ENCODE results near the gene PRDX1. TPM values are rescaled to one million over a fixed set of nuclear protein-coding genes. Genes with fewer than 3 reads are reported as not detected.
A peak's percentile ranks its signal among the peaks of the same experiment; 100 is the strongest.

The PRDX1 gene
- total RNA-seq, 1 experiment from 2014 or later = 967 TPM

- ChIA-PET POLR2A (ENCODE audit: unreplicated experiment) (interaction anchor here (0.8 kb wide), 1 partner anchor 39 kb away, joined by 13 read pairs; no protein-coding TSS in a partner anchor), CTCF (no interaction called here)
- H2AFZ ChIP-seq (ENCODE audit: low read length) = no peak overlapping the region
- ATAC-seq (no peak), DNase-seq (no peak)
- H3K36me3 ChIP-seq (ENCODE audit: low read depth, low read length) = peaks cover 20% of the 10 kb centered on the region; the same call in 1 of the 2 replicates
- no peaks in the 10 kb centered on the region for H3K9me2 ChIP-seq (replicated peaks; ENCODE audit: low read length)
- H3F3A ChIP-seq (ENCODE audit: low read length, unreplicated experiment) = no peaks in the 10 kb centered on the region
- H3K9me3 ChIP-seq (ENCODE audit: low read length) = no peaks in the 10 kb centered on the region
- H3K79me2 ChIP-seq (ENCODE audit: low read length) = peaks cover 45% of the 10 kb centered on the region
- H3K27me3 ChIP-seq (ENCODE audit: low read length) = no peaks in the 10 kb centered on the region
- H3K4me3 ChIP-seq (ENCODE audit: low read length) = no peak overlapping the region
- H4K20me1 ChIP-seq (ENCODE audit: low read length) = no peaks in the 10 kb centered on the region
- H3K27ac ChIP-seq (ENCODE audit: low read length) = no peak overlapping the region
- no peak for TF ChIP-seq EZH2 (IDR thresholded peaks at IDR 0.05; ENCODE audit: low read length, unreplicated experiment)
- TF ChIP-seq CTCF (conservative IDR thresholded peaks at IDR 0.05; ENCODE audit: low read depth, low read length) = no peak
- no peak for TF ChIP-seq EZH2phosphoT487 (IDR thresholded peaks at IDR 0.05; ENCODE audit: borderline replicate concordance, low read length)
- no TSS peak for BruUV-seq (replicated peaks)
- H3K4me1 ChIP-seq (ENCODE audit: insufficient read depth, low read length) = peaks cover 2% of the 10 kb centered on the region
- no peak overlapping the region for H3K4me2 ChIP-seq (ENCODE audit: low read length)
- intact Hi-C loops (cut with micrococcal nuclease) = no loop called here
- H3K9ac ChIP-seq (ENCODE audit: low read length) = no peak overlapping the region
Observed at GRCh38 chr1:45557422-45557944, 35.8 kb upstream of the PRDX1 start.

- no TSS peak for BruUV-seq (replicated peaks)
- CTCF ChIA-PET = no interaction called here
- Histone ChIP-seq H3K4me2 (ENCODE audit: low read length) (no peak overlapping the region), H3K9me2 (replicated peaks; ENCODE audit: low read length) (no peaks in the 10 kb centered on the region), H3K27ac (ENCODE audit: low read length) (no peak overlapping the region), H3K9me3 (ENCODE audit: low read length) (no peaks in the 10 kb centered on the region), H3K79me2 (ENCODE audit: low read length) (peaks cover 57% of the 10 kb centered on the region), H3K36me3 (ENCODE audit: low read depth, low read length) (peaks cover 15% of the 10 kb centered on the region; the same call in 1 of the 2 replicates), H2AFZ (ENCODE audit: low read length) (no peak overlapping the region), H3K9ac (ENCODE audit: low read length) (no peak overlapping the region), H3F3A (ENCODE audit: low read length, unreplicated experiment) (no peaks in the 10 kb centered on the region), H3K27me3 (ENCODE audit: low read length) (no peaks in the 10 kb centered on the region), H3K4me1 (ENCODE audit: insufficient read depth, low read length) (peaks cover 15% of the 10 kb centered on the region), H3K4me3 (ENCODE audit: low read length) (no peak overlapping the region), H4K20me1 (ENCODE audit: low read length) (no peaks in the 10 kb centered on the region)
- intact Hi-C loops (cut with micrococcal nuclease) = no loop called here
- ATAC-seq (no peak), DNase-seq (no peak)
- no peak for TF ChIP-seq EZH2phosphoT487 (IDR thresholded peaks at IDR 0.05; ENCODE audit: borderline replicate concordance, low read length)
- no peak for TF ChIP-seq EZH2 (IDR thresholded peaks at IDR 0.05; ENCODE audit: low read length, unreplicated experiment)
- no peak for TF ChIP-seq CTCF (conservative IDR thresholded peaks at IDR 0.05; ENCODE audit: low read depth, low read length)
- POLR2A ChIA-PET (ENCODE audit: unreplicated experiment) = no interaction called here
Observed at GRCh38 chr1:45554198-45554597, 32.5 kb upstream of the PRDX1 start.

GRCh38 chr1:45552331-45552730, 30.6 kb upstream of the PRDX1 start:
- Histone ChIP-seq H3K9me2 (replicated peaks; ENCODE audit: low read length) (no peaks in the 10 kb centered on the region), H3K79me2 (ENCODE audit: low read length) (peaks cover 48% of the 10 kb centered on the region), H2AFZ (ENCODE audit: low read length) (no peak overlapping the region), H4K20me1 (ENCODE audit: low read length) (no peaks in the 10 kb centered on the region), H3K9me3 (ENCODE audit: low read length) (no peaks in the 10 kb centered on the region), H3K4me2 (ENCODE audit: low read length) (peak overlapping the region; percentile 96), H3K4me3 (ENCODE audit: low read length) (peak overlapping the region; percentile 92), H3K4me1 (ENCODE audit: insufficient read depth, low read length) (peaks cover 15% of the 10 kb centered on the region), H3K36me3 (ENCODE audit: low read depth, low read length) (peaks cover 15% of the 10 kb centered on the region; the same call in 1 of the 2 replicates), H3K9ac (ENCODE audit: low read length) (peak overlapping the region; percentile 90; the same call in 1 of the 2 replicates), H3F3A (ENCODE audit: low read length, unreplicated experiment) (no peaks in the 10 kb centered on the region), H3K27me3 (ENCODE audit: low read length) (no peaks in the 10 kb centered on the region), H3K27ac (ENCODE audit: low read length) (no peak overlapping the region)
- DNase-seq (peak; percentile 63), ATAC-seq (no peak)
- POLR2A ChIA-PET (ENCODE audit: unreplicated experiment) = interaction anchor here (2.6 kb wide), 1 partner anchor 31 kb away, joined by 21 read pairs; the partner anchor contains the start of gene PRDX1
- TF ChIP-seq CTCF (conservative IDR thresholded peaks at IDR 0.05; ENCODE audit: low read depth, low read length) = no peak
- TF ChIP-seq EZH2 (IDR thresholded peaks at IDR 0.05; ENCODE audit: low read length, unreplicated experiment) = no peak
- no peak for TF ChIP-seq EZH2phosphoT487 (IDR thresholded peaks at IDR 0.05; ENCODE audit: borderline replicate concordance, low read length)
- intact Hi-C loops (cut with micrococcal nuclease) = no loop called here
- CTCF ChIA-PET = no interaction called here
- BruUV-seq (replicated peaks) = no TSS peak
